GM18517 (cell line): ENCODE measurements around the gene CPEB3.

Experiments
- ATAC-seq: cut with Tn5 transposase; IDR thresholded peaks from one replicate; pipeline ENCODE4 v1.9.1; 2021; ENCODE audit warnings: mild to moderate bottlenecking, moderate library complexity; ENCODE audit not compliant: unreplicated experiment

CPEB3 gene

DNA sequence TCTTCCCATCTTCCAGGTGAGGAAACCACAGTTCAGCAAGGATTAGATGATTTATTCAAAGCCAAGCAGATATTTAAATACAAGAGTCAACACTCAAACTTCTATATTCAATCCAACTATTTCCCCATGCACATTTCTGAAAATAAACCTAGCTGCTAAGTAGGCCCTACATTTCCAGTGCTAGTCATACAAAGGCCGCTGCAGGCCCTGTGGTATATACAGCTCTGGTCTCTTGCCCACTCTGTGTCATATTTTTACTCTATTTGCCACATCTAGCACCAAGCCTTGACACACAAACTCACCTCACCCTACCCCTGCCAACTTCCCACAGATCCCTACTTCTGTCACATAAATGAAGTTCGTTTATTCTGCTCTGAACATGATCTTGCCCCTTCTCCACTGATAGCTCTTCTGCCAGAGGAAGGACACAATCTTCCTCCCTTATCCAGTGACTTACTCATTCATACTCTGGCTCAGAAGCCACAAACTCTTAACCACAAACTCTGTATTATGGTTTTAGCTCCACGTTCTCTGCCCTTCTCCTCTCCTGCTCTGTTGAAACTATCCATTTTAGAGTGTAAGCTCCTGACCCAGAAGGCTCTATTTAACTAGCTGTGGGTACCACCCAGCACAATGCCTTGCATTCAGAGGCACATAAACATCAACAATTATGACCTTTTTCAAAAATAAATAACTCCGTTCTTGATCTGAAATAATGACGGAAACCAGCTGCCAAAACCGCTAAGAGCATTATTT, 180.7 kb downstream of the CPEB3 start:
- ATAC-seq = no peak

- no peak for ATAC-seq
Observed at GRCh38 chr10:92108747-92109146, 182.1 kb downstream of the CPEB3 start.

DNA sequence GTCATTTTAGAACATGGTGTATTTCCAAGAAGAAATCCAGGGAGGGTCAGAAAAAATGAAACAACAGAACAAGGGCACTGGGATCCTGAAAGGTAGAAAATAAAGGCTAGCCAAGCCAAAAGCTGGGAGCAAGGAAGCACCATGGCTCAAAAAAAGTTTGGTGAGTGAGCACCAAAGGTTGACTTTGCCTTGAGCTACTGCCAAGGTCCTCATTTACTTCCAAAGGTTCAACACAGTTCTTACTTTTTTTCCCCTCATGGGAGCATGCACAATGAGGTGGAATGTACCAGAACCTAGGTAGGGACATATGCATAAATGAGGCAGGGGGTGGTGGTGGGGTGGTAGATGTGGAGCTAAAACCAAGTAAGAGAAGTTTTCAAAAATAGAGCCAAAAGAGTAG, 182.8 kb downstream of the CPEB3 start:
- ATAC-seq = no peak

DNA sequence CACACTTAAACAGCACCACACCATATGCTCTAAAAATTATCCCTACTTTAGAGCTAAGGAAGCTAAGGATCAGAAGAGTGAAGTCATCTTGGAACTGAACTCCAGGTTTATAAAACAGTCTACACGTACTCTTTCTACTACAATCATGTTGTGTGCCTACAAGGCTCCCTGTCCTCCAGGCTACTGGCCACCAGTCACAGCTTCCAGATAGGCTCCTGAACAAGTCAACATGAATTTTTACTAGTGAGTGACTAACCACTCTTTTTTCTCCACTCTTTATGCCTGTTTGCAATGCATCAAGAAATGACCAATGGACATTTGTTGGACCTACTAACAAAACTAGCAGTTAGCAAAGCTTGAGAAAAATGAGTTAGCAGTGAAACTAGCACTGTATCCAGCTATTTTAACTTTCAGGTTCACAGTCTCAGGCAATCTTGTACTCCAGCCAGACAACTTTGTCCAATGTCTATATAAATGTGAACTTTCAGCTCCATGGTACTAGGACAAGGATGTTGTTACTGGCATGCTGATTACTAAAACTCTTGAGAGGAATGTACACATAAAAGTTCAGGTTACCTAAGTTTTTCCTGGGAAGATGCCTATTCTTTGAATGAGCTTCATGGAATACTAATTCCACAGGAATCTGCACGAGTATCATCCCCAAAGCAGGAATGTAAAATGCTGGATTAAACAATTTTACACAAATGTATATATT, 187.3 kb downstream of the CPEB3 start:
- no peak for ATAC-seq

GRCh38 chr10:92102601-92103213, 188.2 kb downstream of the CPEB3 start:
- no peak for ATAC-seq

GRCh38 chr10:92094960-92095359, 195.9 kb downstream of the CPEB3 start:
- ATAC-seq = no peak

- ATAC-seq = no peak
Observed at GRCh38 chr10:92091965-92092364, 198.9 kb downstream of the CPEB3 start.

DNA sequence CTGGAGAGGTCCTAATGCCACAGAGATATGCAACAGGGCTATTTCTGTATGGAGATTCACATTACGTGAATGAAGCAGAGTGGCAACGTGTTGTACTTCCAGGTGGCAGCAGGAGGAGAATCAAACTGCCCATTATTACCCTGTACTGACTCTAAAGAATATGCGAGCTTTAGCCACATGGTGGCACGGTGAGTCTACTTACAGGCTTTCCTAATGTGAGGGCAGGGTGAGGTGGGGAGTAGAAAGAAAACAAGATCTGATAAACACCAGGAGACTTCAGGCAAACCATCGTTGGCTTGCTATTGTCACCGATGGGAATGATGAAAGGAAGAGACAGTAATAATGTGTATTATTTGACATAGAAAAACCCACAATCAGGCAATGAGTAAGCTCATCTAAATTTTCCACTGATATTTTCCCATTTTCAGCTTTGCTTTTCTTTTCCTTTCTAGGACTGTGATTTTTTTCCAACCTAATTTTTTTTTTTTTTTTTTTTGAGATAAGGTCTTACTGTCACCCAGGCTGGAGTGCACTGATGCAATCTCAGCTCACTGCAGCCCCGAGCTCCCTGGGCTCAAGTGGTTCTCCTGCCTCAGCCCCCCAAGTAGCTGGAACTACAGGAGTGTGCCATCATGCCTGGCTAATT, 203.0 kb downstream of the CPEB3 start:
- ATAC-seq = peak; percentile 86

DNA sequence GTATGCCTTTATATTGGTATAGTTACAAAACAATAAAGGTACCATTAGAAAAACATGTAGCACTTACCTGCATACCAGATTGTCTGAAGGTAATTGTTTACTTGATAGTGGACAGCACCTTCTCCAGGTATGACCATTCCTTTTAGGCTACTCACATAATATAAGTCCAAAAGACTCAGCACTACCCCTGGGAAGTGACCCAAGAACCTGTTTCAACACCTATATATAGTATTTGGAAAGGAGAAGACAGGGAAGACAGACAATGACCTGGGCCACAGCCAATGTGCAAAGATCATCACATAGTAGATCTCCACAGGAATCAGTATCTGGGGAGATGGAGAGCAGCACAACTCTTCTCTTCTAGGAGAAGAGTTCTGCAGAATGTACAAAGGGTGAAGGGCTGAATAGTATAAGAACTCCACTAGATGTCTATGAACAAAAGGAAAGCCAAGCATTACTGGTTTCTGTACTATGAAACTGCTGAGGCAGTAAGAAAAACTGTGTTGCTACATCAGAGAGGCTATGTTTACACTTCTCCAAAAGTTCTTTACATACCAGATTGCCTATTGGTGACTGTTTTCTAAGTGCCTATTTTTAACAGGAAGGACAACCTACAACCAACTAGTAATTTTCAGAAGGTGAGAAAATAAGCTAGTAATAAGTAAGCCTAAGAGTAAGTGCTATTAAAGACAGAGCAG, 208.1 kb downstream of the CPEB3 start:
- ATAC-seq = no peak

- no peak for ATAC-seq
Observed at GRCh38 chr10:92081641-92082040, 209.2 kb downstream of the CPEB3 start.

GRCh38 chr10:92080244-92080643, 210.6 kb downstream of the CPEB3 start:
- ATAC-seq = no peak

DNA sequence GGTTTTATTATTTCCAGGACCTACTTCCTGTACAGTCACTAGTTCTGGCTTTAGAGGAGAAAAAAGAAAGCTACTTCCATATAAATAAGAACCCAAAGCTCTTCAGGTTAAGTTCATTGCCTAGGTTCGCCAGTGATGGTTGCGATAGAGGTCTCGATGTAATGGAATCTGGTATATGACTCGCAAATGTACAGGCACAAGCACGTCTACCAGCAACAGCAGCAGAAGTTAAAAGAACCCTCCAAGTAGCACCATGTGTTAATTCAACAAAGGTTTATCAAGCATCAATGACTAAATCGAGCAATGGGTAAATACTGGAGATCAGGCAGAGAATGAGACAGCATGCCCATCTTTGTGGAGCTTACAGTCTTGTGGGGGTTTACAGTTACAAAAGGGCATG, 211.9 kb downstream of the CPEB3 start:
- ATAC-seq = no peak

DNA sequence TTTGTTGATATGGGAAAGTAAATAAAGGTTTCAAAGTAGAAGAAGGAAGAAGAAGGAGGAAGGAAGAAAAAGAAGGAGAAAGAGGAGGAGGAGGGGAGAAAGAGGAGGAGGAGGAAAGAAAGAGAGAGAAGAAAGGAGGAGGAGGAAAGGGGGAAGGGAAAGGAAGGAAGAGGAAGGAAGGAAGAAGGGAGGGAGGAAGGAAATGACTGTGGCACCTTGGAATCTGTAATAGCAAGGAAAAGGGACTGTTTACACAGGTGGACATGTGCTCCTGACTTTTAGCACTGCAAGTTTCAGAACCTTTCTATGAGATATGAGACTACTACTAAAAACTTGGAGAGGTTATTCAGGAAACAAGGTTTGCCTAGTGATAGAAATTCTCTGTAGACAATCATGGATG, 214.2 kb downstream of the CPEB3 start:
- no peak for ATAC-seq

GRCh38 chr10:92075829-92076228, 215.0 kb downstream of the CPEB3 start:
- no peak for ATAC-seq

- no peak for ATAC-seq
Observed at GRCh38 chr10:92074126-92074887, 216.6 kb downstream of the CPEB3 start.

DNA sequence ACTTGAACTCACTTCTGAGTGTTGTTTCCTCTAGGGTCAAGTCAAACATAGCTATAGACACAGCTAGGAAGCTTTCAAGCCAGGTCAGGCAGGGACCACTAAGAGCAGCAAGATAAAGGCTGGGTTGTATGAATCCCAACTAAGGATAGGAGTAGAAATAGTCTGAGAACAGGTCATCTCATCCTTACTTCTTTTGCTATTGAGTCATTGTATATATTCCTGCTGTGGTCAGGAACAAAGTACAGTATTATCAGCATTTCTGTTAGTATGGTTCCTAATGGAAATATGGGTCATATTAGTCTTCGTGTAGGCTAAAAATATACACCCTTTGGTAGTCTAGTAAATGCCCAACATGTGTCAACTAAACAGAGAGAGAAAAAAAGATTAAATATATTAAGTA, 222.0 kb downstream of the CPEB3 start:
- no peak for ATAC-seq

GRCh38 chr10:92066386-92066785, 224.5 kb downstream of the CPEB3 start:
- no peak for ATAC-seq

- no peak for ATAC-seq
Observed at GRCh38 chr10:92064506-92064905, 226.4 kb downstream of the CPEB3 start.

DNA sequence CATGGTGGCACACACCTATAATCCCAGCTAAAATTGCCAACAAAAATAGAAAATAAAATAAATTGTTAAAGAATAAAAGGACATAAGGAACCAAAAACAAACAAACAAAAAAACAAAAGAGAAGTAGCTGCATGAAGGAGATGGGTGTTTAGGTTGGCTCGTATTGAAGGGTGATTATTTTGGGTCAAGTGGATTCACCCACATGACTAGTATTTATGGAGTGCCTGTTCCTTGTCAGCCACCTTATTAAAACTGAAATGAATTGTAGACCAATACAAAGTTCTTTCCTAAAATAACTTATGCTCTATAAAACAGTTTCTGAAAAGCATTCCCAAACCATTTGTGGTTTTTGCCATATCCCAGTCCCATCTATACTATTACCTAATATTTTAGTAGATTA, 228.6 kb downstream of the CPEB3 start:
- ATAC-seq = no peak

- ATAC-seq = no peak
Observed at GRCh38 chr10:92054807-92055206, 236.1 kb downstream of the CPEB3 start.
